ENCODE measurements around the gene CHRNE.

The CHRNE gene

GRCh38 chr17:4937553-4937952 is 34.7 kb upstream of the CHRNE start:
- peak overlapping the region; percentile 98 for H3K27ac ChIP-seq
- TF ChIP-seq, protein P1, sequence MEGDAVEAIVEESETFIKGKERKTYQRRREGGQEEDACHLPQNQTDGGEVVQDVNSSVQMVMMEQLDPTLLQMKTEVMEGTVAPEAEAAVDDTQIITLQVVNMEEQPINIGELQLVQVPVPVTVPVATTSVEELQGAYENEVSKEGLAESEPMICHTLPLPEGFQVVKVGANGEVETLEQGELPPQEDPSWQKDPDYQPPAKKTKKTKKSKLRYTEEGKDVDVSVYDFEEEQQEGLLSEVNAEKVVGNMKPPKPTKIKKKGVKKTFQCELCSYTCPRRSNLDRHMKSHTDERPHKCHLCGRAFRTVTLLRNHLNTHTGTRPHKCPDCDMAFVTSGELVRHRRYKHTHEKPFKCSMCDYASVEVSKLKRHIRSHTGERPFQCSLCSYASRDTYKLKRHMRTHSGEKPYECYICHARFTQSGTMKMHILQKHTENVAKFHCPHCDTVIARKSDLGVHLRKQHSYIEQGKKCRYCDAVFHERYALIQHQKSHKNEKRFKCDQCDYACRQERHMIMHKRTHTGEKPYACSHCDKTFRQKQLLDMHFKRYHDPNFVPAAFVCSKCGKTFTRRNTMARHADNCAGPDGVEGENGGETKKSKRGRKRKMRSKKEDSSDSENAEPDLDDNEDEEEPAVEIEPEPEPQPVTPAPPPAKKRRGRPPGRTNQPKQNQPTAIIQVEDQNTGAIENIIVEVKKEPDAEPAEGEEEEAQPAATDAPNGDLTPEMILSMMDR (conservative IDR thresholded peaks at IDR 0.05; ENCODE audit: low read depth), result no peak
- no peak for DNase-seq (ENCODE audit: low spot score)
- CTCF ChIA-PET, result no interaction called here
- POLR2A ChIA-PET (ENCODE audit: low non-redundant PET), result no interaction called here

DNA sequence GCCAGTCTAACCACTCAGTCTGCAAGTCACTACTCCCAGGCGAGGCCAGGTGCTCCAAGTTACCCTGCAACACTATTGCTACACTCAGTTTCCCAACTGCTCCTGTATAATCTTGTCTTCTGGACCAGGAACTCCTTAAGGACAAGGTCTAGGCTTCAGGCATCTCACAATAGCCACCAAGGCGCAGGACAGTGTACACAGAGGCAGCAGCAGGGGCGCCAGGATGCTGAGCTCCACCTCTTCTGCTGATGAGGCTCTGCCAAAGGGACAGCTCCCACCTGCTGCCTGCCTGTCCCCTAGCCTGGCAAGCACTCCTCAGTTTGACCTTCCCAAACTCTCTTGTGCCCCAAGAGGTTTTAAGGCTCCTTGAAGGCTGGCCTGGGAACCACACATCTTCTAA is 33.5 kb upstream of the CHRNE start:
- H3K27ac ChIP-seq, result peak overlapping the region; percentile 98
- DNase-seq (ENCODE audit: low spot score), result no peak
- TF ChIP-seq, protein P1 (conservative IDR thresholded peaks at IDR 0.05; ENCODE audit: low read depth), result no peak
- POLR2A ChIA-PET (ENCODE audit: low non-redundant PET), result no interaction called here
- CTCF ChIA-PET, result no interaction called here

DNA sequence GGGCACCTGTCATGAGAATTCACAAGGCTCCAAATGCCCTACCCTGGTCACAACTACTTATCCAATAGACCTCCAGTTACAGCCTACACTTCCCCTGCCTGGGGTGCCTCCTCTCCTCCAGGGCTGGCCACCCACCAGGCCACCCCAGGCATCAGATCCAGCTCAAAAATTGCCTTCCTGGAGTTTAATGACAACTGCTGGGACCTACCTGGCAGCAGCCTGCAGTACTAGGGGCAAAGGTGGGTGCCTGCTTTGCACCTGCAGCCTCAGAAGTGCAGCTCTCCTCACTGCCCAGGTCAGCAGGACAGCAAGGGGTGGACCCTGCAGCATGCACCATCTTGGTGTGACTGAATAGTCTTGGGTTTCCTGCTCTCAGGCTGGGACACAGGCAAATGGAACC is 32.8 kb upstream of the CHRNE start:
- no peak for DNase-seq (ENCODE audit: low spot score)
- TF ChIP-seq, protein P1 (conservative IDR thresholded peaks at IDR 0.05; ENCODE audit: low read depth), result no peak
- peak overlapping the region; percentile 98 for H3K27ac ChIP-seq
- CTCF ChIA-PET, result interaction anchor here (2.0 kb wide), 1 partner anchor 26 kb away, joined by 9 read pairs; no protein-coding TSS in a partner anchor
- POLR2A ChIA-PET (ENCODE audit: low non-redundant PET), result no interaction called here

- DNase-seq (ENCODE audit: low spot score), result no peak
- TF ChIP-seq, protein P1 (conservative IDR thresholded peaks at IDR 0.05; ENCODE audit: low read depth), result no peak
- ChIA-PET CTCF (interaction anchor here (0.5 to 2.0 kb wide), 3 partner anchors 25 to 53 kb away, joined by 3 to 9 read pairs (median 4); partner anchors contain the start of gene CHRNE), POLR2A (ENCODE audit: low non-redundant PET) (interaction anchor here (0.5 kb wide), 1 partner anchor 252 kb away, joined by 3 read pairs; no protein-coding TSS in a partner anchor)
- H3K27ac ChIP-seq, result peak overlapping the region; percentile 27
These were observed 31.5 kb upstream of the CHRNE start for GRCh38 chr17:4934173-4934979.

- POLR2A ChIA-PET (ENCODE audit: low non-redundant PET), result interaction anchor here (0.5 kb wide), 1 partner anchor 251 kb away, joined by 3 read pairs; no protein-coding TSS in a partner anchor
- CTCF ChIA-PET, result interaction anchor here (0.5 to 2.0 kb wide), 3 partner anchors 24 to 52 kb away, joined by 3 to 9 read pairs (median 4); partner anchors contain the start of gene CHRNE
- no peak for DNase-seq (ENCODE audit: low spot score)
- H3K27ac ChIP-seq, result peak overlapping the region; percentile 27
- TF ChIP-seq, protein P1 (conservative IDR thresholded peaks at IDR 0.05; ENCODE audit: low read depth), result no peak
These were observed 30.7 kb upstream of the CHRNE start for GRCh38 chr17:4933646-4934045.

DNA sequence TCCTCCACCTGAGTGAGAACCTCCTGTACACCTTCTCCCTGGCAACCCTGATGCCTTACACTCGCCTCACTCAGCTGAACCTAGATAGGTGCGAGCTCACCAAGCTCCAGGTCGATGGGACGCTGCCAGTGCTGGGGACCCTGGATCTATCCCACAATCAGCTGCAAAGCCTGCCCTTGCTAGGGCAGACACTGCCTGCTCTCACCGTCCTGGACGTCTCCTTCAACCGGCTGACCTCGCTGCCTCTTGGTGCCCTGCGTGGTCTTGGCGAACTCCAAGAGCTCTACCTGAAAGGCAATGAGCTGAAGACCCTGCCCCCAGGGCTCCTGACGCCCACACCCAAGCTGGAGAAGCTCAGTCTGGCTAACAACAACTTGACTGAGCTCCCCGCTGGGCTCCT is 29.9 kb upstream of the CHRNE start:
- TF ChIP-seq, protein P1 (conservative IDR thresholded peaks at IDR 0.05; ENCODE audit: low read depth), result no peak
- ChIA-PET CTCF (interaction anchor here (1.0 kb wide), 1 partner anchor 24 kb away, joined by 3 read pairs; no protein-coding TSS in a partner anchor), POLR2A (ENCODE audit: low non-redundant PET) (no interaction called here)
- no peak overlapping the region for H3K27ac ChIP-seq
- no peak for DNase-seq (ENCODE audit: low spot score)

Measured in RWPE1 (cell line).